GM21717 (cell line): ENCODE results near the gene HMCN2.

Experiments
- ATAC-seq: cut with Tn5 transposase; IDR thresholded peaks from one replicate; pipeline ENCODE4 v1.9.1; 2021; ENCODE audit warnings: mild to moderate bottlenecking, moderate library complexity; ENCODE audit not compliant: unreplicated experiment

Gene HMCN2

DNA sequence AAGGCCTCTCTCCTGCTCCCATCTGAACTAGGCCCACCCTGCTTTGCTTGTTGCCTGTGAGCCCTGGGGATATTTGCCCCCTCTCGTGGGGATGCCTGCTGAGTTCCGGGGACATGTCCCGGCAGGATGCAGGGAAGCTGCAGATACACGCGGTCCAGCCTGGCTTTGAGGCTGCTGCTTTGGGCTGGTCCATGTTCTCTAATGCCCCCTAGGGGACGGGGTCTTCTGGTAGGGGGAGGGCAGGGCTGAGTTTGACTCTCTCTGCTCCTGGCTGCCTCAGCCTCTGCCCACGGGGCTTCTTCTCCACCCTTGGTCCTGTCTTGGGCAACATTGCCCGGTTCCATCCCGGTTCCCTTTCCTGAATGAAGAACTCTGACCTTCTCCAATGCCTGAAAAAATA lies 94.3 kb downstream of the HMCN2 start:
- ATAC-seq: no peak

DNA sequence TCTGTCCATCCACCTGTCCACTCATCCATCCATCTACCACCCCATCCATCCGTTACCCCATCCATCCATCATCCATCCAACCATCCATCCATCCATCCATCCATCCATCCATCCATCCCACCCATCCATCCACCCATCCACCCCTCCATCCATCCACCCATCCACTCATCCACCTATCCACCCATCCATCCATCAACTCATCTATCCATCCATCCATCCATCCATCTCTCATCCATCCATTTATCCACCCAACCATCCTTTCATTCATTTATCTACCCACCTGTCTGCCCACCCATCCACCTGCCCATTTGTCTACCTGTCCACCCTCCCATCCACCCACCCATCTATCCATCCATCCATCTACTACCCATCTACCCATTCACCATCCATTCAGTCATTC lies 95.1 kb downstream of the HMCN2 start:
- ATAC-seq: no peak

DNA sequence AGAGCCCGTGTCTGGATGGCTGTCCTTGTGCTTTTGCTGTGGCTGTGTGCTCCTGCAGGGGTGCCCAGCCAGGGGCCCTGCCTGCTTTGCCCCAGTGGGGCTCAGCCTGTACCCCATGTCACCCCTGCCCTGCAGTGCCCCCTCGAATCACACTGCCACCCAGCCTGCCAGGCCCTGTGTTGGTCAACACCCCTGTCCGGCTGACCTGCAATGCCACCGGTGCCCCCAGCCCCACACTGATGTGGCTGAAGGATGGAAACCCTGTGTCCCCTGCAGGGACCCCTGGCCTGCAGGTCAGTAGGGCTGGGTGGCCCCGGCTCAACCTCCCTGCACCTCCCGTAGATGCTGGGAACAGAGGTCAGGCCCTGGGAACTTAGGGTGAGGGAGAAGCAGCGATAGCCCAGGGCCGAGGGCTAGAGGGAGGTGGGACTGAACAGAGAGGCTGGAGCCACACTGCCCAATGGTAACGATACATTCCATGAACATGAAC lies 96.4 kb downstream of the HMCN2 start:
- ATAC-seq: no peak

DNA sequence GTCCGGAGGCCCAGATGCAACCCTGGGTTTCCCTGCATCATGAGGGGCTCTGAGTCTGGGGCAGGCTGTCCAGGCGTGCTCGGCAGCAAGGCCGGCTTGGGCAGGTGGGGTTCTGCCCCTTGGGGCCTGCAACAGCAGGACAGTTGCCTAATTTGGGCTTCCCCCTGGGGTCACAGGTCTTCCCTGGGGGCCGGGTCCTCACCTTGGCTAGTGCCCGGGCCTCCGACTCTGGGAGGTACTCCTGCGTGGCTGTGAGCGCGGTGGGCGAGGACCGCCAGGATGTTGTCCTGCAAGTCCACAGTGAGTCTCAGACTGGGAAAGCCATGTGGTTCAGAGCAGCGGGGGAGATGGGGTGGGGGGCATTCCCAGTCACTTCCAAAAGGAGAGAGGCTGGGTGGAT lies 97.1 kb downstream of the HMCN2 start:
- ATAC-seq: no peak

DNA sequence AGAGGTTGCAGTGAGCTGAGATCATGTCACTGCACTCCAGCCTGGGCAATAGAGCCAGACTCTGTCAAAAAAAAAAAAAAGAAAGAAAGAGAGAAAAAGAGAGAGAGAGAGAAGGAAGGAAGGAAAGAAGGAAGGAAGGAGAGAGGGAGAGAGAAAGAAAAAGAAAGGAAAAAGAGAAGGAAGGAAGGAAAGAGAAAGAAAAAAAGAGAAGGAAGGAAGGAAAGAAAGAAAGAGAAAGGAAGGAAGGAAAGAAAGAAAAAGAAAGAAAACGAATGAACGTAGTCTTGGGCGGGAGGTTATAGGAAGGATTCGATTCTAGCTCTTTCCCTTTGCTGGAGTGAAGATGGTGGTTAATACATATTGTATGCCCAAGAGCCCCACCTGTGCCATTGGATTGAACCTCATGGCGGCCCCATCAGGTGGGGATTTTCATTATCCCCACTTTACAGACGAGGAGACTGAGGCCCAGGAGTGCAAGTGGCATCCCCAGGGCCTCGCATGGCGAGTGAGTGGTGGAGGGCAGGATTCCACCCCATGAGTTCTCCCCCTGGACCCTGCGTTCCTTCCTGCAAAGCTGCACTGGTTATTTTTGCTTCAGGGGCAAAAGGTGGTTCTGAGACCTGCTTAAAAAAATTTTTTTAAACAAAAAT lies 98.3 kb downstream of the HMCN2 start:
- no peak for ATAC-seq

DNA sequence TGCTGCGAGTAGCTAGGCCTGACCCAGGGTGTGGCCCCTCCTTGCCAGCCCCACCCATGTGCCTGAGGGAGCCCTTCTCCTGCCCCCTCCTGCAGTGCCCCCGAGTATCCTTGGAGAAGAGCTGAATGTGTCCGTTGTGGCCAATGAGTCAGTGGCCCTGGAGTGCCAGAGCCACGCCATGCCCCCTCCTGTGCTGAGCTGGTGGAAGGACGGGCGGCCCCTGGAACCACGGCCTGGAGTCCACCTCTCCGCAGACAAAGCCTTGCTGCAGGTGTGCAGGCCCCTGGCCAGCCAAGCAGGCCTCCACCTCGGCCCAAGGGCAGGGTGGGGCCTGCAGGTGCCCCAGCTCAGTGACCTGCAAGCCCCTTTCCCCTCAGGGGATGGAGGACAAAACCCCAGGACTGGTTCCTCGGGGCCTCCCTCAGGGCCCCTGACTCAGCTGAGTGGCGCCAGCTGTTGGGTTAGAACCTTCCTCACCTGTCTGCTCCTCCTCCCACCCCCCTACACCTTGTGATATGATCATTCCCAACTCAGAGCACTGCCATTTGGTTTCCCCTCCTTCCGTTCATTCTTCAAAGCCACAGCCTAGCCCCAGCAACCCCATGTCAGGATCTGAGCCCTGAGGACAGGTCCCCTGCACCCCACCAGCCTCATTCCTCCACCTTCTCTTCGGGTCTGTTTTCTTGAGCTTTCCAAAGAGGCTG lies 99.2 kb downstream of the HMCN2 start:
- ATAC-seq: no peak

DNA sequence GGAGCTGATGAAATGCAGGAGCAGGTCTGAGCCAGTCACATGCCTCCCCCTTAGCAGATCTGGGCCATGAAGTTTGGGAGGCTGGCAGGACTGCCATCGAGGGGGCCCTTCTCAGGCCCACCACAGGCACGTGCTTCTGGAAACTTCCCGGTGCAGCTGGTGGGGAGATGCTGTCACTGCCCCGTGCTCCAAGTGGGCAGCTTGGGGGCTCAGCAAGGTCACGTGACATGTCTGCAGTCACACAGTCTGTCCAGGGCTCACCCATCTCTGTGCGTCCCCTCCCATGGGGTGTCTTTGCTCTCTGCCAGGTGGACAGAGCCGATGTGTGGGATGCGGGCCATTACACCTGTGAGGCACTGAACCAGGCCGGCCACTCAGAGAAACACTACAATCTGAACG lies 99.8 kb downstream of the HMCN2 start:
- no peak for ATAC-seq

DNA sequence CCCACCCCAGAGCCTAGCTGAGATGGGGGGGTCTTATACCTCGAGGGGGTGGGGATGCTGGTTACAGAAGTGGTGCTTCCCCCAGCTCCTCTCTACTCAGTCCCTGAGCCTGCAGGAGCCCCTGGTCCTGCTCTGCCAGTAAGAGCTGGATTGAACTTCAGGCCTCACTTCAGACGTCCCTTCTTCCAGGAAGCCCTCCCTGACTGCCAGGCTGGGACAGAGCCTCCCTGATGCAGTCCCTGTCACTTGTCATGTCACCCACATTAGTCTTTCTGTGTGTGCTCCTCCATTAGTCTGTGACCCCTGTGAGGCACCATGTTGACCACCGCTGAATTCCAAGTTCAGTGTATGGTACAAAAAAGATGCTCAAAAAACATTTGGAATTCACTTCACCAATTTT lies 100.5 kb downstream of the HMCN2 start:
- ATAC-seq: no peak

DNA sequence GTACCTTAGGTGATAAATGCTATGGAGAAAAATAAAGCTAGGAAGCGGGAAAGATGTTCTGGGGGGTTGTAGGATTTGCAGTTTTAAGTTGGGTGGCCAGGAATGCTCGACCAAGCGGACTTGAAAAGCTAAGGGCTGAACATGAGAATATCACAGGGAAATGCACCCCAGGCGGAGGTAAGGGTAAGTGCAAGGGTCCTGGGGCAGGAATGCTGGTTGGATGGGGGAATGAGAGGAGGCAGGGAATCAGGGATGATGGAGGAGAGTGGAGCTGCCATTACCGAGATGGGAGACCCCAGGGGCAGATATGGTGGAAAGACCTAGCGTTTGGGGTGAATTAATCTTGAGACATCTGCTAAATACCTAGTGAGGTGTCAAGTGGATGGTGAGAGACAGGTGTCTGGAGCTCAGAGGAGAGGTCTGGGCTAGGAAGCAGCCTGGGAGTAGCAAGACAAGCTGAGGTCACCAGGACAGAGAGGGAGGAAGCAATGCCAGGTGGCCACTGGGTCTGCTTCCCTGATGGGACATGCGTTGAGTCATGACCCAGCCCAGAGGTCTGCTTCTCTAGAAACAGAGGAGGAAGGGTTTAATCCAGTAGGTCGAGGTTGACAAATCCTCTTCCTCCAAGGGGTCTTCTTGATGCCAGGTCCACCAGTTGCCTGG lies 101.5 kb downstream of the HMCN2 start:
- ATAC-seq: no peak

DNA sequence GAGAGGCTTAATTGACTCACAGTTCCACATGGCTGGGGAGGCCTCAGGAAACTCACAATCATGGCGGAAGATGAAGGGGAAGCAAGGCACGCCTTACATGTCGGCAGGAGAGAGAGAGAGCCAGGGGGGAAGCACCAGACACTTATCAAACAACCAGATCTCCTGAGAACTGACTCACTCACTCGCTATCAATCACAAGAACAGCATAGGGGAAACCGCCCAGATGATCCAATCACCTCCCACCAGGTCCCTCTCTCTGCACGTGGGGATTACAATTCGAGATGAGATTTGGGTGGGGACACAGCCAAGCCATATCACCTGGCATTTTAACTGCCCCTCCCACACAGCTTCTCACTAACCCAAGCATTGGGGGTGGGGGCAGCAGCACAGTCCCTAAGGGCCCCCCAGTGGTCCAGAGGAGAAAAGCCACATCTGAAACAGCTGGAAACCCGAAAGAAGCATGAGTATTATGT lies 103.1 kb downstream of the HMCN2 start:
- no peak for ATAC-seq

DNA sequence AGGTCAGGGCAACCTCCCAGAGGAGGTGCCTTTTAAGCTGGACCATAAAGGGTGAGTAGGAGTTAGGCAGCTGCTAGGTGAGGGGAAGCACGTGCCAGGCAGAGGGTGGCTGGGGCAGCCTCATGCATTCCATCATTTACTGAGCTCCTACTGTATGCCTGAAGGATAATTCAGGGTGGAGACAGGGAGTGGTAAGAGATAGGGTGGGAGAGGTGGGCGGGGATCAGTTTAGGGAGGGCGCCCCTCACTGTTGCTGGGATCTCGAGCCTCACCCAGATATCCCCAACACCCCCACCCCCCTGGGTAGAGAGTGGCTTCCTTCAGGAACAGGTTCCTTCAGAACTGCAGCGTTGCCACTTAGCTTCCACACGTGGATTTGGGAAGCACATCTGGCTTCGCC lies 104.7 kb downstream of the HMCN2 start:
- no peak for ATAC-seq

DNA sequence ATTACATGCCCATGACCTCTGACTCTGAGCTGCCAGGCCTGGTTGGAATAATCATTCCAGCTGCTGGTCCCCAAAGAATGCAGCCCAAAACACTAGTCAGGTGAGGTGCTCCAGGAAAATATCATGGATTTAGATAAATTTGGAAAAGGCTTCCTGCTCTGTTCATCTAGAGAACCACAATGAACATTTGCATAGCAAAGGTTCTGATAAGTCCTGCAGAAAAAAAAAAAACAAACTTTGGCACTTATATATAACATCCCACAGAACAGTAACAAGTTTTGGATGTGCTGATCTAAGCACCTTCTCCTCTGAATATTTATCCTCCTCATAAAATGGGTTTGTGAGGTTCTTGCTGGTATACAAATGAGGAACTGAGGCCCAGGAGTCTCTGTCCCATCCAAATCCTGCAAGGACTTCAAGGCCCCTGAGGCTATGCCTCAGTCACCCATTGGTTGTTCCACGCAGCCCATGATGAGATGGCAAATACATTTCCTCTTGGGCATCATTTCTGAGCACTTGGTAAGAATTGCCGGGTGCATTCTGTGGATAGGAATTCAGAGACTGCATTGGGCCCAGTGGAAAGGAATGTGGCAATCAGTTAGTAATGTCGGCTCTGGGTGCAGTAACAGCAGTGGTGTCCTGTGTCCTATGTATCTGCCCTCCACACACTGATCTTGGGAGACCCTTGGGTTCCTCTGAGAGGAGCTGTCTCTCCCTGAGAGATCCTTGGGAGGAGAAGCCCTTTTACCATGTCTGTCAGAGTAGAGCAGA lies 105.8 kb downstream of the HMCN2 start:
- ATAC-seq: no peak

DNA sequence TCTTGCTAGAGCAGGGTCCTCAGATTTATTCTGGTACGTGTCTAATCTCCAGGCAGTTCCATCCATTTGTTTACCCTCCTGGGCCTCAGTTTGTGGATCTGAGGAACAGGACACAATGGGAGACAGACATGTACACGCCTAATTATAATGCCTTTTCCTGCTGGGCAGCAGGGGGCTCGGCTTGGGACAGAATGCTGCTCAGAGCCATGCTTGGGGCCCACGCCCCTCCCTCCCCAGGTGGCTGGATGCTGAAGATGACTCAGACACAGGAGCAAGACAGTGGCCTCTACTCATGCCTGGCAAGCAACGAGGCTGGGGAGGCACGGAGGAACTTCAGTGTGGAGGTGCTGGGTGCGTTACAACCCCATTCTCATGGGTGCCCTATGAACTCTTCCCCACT lies 106.5 kb downstream of the HMCN2 start:
- ATAC-seq: no peak

DNA sequence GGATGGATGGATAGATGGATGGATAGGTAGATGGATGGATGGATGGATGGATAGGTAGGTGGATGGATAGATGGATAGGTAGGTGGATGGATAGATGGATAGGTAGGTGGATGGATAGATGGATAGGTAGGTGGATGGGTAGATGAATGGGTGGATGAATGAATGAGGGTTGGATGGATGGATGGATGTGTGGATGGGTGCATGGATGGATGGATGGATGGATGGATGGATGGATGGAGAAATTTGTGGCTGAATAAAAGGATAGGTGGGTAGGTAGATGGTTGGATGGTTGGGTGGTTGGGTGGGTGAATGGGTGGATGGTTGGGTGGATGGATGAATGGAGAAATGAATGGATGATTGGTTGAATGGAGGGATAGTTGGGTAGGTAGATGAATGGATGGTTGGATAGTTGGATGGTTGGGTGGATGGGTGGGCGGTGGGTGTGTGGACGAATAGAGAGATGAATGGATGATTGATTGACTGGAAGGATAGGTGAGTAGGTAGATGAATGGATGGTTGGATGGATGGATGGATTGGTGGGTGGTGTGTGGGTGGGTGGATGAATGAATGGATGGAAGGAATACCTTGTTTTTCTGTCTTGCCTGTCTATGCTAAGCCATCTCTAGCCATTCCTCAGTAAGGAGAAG lies 108.2 kb downstream of the HMCN2 start:
- no peak for ATAC-seq

DNA sequence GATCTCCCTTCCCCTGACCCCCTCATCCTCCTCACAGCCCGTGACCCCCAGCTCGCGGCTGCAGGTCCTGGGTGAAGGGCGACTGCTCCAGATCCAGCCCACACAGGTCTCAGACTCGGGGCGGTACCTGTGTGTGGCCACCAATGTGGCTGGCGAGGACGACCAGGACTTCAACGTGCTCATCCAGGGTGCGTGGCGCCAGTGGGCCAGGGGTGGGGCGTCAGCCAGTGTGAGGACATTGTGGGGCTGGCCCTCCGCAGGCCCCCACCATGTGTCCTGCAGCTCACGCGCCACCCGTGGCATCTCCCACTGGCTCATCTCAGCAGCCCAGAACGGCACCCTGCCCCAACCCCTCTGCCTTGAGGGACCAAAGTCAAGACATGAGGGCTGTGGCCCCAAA lies 112.1 kb downstream of the HMCN2 start:
- ATAC-seq: no peak

DNA sequence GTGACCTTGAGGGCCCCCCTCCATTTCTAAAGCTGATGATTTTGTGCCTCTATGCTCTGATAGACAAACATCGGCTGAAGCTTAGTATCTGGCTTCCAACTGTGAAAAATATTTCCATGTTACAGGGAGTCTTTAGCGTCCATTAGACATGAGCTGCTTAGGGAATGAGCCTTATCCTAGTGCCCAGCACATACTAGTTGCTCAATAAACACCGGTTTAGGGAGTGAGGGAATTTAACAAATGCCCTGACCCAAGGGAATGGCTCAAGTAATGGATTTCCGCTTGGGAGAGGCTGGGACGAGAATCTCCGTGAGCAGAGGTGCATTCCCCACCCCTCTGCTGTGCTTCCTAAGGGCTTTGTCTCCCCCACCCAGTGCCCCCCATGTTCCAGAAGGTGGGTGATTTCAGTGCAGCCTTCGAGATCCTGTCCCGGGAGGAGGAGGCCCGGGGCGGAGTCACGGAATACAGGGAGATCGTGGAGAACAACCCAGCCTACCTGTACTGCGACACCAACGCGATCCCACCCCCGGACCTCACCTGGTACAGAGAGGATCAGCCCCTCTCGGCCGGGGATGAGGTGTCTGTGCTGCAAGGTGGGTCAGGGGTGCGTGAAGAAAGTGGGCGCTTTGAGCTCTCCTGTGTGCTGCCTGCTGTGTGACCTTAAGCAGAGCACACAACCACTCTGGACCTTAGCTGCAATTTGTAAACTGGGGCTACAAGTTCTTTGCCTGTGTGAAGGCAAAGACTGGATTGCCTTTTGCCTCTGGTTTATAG lies 113.5 kb downstream of the HMCN2 start:
- ATAC-seq: no peak

DNA sequence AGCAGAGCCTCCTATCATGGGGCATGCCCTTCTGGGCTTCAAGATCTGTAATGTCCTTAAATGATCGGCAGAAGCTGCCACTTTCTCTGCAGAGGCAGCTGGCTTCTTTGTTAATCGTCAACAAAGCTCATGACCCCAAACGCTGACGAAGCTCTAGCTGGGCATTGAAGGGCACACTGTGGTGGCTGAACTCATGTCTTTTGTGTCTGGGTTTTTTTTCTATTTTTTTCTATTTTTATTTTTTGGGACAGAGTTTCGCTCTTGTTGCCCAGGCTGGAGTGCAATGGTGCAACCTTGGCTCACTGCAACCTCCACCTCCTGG lies 114.0 kb downstream of the HMCN2 start:
- no peak for ATAC-seq

DNA sequence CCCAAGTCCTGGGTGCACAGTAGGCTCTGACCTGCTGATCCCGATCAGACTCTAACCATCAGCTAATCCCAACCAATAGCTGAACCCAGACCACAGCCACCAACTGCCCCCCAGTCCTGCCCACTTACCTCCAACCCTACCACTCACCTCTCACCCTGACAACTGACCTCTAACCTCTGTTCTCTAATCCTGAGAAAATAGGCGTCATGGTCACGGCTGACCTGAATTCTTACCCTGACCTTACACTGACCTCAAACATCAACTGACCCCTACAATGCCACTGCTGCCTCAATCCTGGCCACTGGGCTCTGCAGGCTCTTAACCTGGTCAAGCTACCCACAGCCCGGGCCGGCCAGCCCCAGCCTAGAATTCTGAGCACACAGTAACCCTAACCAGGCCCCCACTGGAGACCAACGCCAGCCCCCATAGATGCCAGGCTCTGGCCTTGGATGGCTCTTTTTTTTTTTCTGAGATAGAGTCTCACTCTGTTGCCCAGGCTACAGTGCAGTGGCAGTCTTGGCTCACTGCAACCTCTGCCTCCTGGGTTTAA lies 115.4 kb downstream of the HMCN2 start:
- ATAC-seq: no peak

DNA sequence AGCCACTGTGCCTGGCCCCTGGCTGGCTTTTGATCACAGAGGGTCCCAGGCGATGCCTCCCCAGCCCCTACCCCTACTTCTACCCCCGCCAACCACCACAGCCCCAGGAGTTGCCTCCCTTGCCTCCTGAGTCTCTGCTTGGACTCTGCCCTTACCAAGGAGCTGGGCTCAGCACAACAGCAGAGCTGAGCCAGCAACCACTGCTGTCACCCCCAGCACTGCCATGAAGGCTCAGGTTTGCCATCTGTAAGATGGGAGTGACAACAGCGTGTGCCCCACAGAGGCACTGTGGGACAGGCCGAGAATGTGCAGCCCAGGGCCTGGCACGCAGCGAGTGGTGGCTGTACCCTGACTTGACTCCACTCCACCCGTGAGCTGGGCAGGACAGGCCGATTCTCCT lies 116.1 kb downstream of the HMCN2 start:
- no peak for ATAC-seq

DNA sequence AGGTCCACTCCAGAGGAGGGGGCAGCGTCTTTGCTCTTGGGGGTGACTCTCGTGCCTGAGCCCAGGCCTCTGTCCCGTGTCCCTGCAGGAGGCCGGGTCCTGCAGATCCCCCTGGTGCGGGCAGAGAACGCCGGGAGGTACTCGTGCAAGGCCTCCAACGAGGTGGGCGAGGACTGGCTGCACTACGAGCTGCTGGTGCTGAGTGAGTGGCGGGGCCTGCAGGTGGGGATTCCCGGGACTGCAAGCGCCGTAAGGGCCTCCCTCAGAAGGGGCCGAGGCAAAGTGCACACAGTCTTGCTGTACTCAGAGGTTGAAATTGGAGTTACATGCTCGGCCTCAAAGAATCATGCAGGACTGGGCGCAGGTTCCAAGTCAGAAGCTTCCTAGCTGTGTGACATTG lies 116.5 kb downstream of the HMCN2 start:
- ATAC-seq: no peak
